Medulla oblongata (tissue), 1 donor: Measurements from ENCODE around the gene JUN.

Source experiments
- DNase-seq: peaks from one replicate; pipeline ENCODE4 v3.0.0-alpha.2; 2015; ENCODE audit errors: extremely low spot score

Gene JUN

DNA sequence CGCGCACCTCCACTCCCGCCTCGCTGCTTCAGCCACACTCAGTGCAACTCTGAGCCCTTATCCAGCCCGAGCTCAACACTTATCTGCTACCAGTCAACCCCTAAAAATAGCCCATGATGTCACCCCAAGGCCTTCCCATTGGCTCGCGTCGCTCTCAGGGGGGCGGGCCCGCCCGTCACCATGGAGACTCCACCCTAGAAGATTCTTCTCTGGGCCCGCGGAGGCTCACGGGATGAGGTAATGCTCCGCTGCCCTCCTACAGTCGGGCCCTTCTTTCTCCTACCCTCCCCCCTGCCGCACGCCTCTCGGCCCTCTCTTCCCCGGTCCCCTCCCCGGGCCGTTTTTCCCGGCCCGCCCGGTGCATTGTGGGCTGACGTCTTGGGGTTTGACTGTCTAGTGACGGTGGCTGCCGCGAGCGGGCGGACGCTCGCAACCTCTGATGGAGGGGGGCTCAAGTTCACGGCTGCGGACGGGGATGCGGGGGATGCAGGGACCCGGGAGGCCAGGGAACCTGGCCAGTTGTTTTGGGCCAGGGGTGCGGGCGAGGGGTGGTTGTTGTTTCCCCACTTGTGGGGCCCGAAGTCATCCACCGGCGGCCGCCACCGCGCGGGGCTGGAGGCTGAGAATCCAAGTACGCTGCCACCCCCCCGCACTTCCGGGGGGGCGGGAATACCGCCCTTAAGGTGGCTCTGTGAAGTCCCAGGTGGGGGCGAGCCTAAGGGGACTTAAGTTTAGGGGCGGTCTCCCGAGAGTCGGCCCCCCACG lies at the start of gene JUN:
TSS of gene JUN (minus strand) at position 55 of the 765 bp plus-strand sequence. CDS start 977 bp downstream, outside the sequence.
- DNase-seq, result peak; percentile 100

DNA sequence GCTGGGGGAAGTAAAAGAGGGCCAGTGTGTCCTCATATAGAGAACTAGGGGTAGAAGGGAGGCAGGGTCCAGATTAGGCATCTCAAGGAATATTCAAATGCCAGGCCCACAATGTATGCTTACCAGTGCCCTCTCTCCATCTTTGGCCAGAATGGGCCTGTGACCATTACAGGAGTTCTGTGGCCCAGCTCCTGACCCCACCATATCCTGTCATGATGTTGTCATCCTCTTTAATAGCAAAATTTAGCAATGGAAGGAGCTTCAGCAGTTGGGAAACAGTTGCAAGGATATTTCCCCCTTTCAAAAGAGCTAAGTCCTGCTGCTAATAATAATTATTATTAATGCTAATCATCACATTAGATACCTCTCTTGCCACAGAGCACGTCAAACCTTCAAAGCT lies 49.3 kb upstream of the JUN start:
- DNase-seq, result no peak

DNA sequence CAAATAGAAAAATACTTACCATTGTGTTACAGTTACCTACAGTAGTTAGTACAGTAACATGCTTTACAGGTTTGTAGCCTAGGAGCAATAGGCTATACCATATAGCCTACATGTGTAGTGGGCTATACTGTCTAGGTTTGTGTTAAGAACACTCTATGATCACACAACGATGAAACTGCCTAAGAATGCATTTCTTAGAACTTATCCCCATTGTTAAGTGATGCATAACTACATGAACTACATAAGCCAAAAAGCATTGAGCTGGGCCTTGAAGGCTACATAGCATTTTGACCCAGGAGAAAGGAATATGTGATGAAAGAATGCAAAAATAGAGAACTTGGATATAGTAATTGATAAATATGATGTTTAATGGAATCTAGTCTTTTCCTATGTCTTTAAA lies 46.4 kb upstream of the JUN start:
- DNase-seq, result no peak

DNA sequence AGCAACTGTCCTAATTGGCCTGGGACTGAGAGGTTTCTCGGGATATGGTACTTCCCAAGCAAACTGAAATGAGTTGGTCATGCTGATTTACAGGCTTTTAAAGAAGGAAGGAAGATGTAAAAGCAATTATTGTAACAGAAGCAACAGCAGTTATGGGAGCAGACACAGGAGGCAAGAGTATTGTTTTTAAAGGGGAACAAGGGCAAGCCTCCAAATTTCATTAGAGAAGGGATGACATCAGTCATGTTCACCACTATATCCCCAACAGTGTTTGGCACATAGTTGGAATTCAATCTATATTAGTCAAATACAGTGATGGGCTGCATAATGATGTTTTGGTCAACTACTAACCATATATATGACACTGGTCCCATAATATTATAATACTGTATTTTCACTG lies 46.0 kb upstream of the JUN start:
- DNase-seq, result no peak

DNA sequence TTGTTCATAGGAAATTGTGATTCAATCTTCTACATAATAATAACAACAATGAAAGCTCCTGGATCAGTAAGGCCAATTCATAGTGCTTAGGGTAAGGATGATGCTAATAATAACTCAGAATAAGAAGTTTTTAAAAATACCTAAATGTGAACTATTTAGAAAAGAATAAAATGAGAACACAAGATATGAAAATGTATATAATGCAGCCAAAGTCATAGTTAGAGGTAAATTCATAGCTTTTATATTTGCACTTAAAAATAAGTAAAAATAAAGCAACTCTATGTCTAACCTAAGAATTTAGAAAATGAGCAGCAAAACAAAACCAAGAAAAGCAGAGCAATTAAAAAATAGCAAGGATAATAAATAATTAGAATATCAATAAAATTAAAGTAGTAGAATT lies 43.5 kb upstream of the JUN start:
- DNase-seq, result no peak

DNA sequence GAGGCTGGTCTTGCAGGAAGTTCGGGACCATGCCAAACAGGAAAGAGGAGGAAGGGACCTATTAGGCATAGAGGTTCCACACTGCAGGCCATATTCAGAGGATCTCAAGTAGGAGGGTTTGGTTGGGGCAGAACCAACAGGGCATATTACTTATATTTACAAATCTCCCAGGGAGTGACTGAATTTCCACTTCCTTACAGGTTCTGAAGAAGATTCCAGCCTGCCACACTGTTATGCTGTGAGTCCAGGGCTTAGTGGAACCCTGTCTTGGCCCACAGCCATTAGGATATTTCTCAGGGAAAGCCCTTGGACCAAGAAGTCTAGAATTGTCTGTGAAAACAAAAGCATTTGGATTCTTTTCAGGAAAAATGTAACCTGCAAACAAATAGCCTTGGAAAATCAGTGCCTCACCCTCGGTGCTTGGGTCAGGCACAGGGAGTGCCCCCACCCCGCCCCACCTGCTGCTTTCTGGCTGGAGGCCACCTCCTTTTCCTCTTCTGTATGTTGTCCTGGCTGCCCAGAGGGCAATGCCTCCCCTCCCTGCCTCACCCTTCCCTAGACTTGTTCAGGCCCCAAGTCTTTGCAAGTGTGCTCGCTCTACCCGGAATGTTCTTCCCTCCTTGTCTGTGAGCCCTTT lies 41.0 kb upstream of the JUN start:
- DNase-seq, result no peak

DNA sequence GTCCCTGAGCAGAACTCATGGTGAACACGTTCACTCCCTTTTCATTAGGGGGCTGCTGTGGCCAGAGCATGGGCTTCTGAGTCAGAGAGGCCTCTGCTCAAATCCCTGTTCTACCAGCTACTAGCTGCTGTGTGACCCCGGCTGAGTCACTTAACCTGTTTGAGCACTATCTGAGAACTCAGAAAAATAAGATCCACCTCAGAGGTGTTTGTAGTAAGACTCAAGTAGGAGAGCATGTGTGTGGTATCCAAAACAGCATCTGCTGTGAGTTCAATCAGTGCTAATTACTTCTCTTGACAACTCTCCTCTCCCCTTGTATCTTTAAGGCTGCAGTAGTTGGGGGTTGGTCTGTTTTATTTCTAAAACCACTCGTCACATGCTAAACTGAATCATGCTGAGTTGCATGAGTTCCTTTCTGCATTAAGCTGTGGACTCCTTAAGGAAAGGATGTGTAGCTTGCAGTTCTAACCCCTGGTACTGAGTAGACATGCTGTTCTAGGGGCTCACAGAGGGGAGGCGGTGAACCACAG lies 39.7 kb upstream of the JUN start:
- DNase-seq, result no peak

DNA sequence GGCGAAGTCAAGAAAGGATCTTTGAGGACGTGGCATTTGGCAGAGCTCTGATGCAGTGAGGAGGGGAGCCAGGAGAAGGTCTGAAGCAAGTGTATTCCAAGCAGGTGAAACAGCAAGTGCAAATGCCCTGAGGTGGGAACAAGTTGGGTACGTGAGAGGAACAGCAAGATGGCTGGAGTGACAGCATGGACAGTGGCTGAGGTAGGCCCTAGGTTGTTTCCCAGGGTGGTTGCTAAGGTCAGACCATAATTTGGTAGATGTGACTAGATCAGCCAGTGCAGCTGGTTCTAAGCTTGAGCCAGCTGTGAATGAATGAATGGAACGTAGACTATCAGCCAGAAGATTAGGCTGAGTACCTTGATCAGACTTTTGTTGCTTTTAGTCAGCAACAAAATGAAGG lies 37.5 kb upstream of the JUN start:
- no peak for DNase-seq

DNA sequence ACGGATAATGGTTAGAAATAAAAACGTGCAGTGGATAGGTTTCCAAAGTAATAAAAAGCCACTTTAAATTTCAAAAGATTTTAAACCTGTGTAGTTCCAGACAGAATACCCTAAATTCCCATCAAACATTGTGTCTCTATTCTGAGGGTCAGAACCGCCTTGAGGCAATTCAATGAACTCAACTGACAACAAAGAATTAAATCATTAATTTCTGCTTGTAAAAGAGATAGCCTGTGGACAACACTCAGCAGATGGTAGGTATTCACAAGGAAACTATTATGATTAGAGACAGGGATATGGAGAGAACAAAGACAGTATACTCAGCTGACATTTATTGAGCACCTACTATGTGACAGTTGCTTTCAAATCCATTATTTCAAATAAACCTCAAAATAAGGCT lies 35.1 kb upstream of the JUN start:
- no peak for DNase-seq

DNA sequence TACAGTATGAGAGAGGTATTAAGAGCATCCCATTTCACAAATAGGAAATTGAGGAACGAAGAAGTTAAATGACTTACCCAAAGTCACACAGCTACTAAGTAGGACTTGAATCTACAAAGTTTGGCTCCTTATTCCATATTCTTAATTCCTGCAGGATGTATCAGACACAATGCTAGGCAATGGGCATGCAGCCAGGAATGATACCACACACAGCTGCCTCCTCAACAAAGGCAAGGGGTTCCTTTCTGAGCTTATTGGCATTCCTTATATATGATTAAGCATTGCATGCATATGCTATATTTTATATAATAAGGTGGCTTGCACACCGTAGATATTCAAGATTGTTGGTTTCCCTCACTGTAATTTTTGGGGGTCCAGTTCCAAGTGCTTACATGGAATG lies 34.2 kb upstream of the JUN start:
- DNase-seq, result no peak

DNA sequence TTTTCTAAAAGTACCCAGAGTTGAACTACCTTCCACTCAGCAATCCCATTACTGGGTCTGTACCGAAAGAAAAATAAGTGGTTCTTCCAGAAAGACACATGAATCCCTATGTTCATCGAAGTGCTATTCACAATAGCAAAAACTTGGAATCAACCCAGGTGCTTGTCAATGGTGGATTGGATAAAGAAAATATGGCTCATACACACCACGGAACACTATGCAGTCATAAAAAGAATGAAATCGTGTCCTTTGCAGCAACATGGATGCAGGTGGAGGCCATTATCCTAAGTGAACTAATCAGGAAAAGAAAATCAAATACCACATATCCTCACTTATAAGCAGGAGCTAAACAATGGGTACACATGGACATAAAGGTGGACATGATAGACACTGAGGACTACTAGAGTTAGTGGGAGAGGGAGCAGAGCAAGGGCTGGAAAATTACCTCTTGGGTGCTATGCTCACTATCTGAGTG lies 32.9 kb upstream of the JUN start:
- no peak for DNase-seq

DNA sequence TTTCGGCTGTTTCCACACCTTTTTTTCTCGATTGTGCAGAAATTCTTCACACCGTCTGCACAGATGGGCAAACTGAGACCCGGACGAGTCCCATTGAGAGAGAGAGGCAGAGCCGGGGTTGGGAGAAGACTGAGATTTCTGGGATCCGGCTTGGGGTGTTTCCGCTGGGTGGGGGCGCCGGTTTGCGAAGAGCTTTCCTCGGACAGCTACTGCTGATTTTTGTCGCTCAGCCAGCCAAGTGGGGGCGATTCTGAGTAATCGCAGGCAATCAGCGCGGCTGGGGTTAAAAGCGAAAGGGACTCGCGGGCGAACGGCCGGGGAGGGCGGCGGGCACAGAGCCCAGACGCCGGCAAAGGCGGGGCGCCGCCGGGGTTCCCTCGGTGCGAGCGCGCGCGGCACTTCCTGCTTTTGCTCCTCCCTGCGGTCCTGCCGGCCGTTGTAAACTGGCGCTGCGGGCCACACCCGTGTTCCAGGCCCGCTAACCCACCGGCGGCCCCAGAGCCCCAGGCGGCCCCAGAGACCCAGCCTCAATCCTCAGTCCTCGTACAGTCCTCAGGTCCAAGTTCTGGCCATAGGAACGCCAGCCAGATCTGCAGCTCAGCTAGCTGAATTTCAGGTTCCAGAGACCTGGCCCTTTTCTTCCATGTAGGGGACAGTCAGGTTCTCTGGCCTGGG lies 32.4 kb upstream of the JUN start:
- peak; percentile 84 for DNase-seq

DNA sequence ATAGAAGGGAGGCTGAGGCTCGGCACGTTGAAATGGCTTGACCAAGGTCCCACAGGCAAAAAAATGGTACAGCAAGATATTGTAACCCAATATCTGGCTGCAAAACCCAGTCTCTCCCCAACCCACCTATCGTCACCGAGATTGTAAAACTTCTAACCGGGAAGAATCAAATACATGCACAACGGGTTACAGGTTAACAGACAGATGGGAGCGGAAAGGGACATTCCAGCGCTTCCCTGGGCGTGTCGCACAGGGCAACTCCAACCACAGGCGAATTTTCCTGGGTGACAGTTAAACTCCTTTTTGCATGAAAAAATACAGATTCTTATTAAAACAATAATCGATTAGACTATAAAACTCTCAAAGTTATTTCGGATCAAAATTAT lies 31.8 kb upstream of the JUN start:
- DNase-seq, result peak; percentile 13

DNA sequence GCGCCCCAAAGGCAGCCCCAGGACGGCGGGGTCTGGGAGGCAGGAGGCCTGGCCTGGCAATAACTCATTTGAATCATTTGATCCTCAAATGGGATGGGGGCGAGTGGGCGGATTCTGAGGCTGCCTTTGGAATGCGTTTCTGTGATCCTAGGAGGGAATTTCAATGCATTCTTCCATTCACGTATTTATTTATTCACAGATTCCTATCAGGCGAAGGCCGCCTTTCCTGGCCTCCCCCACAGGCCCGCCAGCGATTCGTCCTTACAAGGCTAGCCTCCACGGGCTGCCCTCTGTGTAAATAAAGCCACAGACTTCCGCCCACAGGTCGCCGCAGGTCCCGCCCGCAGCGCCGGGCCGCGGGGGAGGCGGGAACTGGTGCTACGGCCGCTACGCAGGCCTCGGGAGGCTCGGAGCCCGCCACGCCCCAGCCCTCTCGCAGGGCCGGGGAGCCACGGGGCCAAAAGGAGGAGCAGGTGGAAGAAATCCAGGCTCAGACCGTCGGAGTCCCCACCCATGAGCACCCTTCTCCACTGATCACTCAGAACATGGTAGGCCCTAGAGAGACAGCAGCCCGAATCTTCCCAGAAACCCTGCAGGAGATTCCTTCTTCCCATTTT lies 31.3 kb upstream of the JUN start:
- DNase-seq, result peak; percentile 44

DNA sequence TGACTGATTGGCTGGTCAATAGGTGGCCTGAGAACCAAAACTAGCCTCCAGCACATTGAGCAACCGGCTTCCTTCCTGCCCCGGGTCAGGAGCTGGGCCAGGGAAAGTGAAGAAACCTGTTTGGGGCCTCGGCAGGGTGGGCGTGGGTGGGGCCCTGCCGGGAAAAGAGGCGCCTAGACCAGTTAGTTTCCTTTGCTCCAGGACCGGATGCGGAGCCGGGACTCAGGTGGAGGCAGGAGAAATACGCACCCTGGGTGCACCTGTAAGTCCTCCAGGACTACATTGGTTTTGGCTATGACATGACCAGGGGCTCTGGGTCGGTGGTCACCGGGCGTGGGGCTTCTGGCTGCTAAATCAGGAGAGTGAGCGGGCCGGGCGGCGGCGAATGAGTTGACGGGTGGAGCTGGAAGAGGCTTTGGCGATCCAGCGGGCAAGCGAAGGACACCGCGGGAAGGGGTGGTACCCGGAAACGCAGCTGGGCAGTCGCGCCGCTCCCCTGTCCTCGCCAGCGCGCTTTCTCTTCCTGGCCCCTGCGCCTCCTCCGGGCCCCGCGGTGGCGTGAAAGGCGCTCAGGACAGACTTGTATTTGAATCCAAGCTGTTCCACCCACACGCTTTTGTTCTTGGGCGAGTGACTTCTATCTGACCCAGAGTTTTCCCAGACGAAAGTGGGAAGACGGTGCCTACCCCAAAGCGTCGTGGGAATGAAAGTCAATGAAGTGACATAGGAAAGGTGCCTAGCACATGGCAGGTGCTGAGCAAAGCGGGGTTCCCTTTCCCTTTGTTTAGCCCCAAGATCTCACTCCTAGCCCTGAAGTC lies 30.6 kb upstream of the JUN start:
- no peak for DNase-seq

DNA sequence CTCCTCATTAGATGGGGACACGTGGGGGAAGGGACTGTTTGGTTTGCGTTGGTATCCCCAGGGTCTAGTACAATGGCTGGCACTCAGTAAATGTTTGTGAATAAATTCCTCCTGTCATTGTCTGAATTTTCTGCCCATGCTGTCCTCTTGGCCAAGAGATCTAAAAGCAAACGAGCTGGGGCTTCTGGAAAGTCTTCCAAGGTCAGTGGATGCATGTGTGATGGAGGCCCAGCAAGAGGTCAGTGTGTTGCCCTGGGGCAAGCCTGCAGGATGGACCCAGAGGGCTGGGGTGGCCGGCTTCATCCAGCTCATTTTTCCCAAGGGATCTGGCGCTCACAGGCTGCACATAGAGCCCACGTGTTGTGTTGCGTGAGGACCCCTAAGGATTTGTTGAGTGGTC lies 30.0 kb upstream of the JUN start:
- no peak for DNase-seq

DNA sequence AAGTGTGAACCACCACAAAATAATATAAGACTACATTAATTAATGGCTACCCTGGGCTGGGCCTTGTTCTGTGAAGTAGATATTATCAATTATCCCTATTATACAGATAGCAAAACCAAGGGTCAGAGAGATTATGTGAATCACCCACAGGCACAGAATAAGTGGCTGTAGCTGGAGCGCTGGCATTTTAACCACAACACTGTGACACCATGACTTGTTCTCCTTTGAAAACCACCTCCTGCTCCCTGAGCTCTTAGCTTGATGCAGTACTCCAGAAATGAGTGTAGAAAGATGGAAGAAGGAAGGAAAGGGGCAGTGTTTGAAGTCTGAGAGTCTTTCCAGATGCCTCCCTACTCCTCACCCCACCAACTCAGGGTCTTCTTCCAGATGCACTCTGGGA lies 29.5 kb upstream of the JUN start:
- DNase-seq, result no peak

DNA sequence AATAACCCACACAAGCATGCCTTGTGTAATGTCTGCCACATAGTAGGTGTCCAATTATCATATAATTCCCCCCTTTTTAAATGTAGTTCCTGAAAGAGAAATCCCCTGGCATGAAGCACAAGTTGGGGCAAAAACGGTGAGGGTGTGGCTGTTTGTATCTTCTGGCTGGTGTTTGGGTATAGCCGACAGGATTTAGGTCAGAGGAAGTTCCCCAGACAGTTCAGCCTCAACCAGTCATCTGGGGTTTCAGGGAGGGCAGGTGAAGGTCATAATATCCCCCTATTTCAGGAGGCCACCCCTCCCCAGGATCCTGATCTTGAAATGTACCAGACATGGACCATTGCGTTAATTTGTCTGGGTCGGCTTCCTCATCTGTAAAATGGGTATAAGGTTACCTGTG lies 29.1 kb upstream of the JUN start:
- no peak for DNase-seq

DNA sequence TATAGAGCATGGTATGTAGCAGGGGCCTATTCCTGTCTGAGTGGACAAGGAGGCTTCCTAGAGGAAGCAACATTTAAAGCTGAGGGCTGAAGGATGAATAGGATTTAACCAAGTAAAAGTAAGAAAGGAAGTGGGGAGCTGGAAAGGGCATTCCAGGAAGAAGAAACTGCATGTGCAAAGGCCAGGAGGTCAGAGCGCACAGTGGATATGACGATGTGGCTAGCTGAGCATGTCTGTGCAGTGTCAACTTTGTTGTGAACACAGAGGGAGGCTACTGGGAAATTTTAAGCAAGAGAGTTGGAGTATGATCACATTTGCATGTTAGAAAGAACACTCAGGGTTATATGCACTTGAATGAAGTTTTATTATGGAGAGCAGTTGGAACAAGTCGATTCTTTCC lies 28.6 kb upstream of the JUN start:
- no peak for DNase-seq

DNA sequence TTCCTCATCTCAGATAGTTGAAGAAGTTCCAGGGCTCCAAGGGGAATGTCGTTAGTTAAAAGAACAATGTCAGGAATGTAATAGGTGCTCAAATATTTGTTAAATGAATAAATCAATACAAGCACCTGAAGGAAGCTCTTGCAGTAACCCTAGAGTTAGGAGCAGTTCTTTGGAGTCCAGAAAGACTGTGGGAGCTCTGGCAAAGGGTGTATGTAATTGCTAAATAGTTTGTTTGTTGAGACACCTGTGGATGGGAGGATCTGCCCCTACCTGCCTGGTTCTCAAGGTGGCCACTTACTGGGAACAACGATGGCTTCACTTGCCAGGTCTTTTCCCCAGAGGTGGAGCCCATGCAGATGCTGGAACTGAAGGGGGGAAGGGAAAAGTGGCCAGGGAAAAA lies 27.5 kb upstream of the JUN start:
- DNase-seq, result no peak

DNA sequence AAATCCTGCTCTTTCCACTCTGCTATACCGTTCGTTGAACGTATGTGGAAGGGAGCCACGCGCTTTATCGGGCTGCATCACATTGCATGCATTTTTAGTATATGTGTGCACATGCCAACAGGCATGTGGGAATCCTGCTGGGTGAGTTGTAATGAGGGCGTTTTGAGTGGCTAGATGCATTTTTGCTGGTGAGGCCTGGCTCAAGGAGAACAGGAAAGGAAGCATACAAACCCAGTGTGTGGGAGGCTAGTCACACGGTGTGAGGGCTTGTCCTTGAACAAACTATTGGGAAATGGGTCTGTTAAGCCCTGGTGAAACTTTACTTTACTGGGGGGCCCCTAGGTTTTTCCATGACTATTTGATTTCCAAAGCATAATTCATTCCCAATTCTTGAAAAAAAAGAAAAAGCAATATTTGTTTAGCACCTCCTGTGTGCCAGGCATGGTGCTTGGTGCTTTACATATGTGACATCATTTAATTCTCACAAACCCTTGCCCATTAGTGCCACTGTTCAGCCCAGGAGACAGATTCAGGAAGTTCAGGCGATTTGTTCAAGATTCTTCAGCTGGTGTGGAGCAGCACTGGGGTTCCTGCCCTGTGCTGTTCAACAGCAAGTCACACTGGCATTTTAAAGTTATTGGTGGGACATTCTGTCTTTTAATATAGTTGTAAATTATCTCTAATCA lies 25.6 kb upstream of the JUN start:
- no peak for DNase-seq
